ENCODE data around the gene TBRG4.

Gene TBRG4

GRCh38 chr7:45089341-45089891 lies 22.1 kb downstream of the TBRG4 start:
- DNase-seq (ENCODE audit: low read depth, low spot score), result no peak

GRCh38 chr7:45088821-45089340 lies 22.6 kb downstream of the TBRG4 start, which contains the start of gene NACAD:
Gene NACAD (minus strand): TSS chr7:45088969. CDS start chr7:45088894, 75 bp downstream.
- DNase-seq (ENCODE audit: low read depth, low spot score), result no peak

DNA sequence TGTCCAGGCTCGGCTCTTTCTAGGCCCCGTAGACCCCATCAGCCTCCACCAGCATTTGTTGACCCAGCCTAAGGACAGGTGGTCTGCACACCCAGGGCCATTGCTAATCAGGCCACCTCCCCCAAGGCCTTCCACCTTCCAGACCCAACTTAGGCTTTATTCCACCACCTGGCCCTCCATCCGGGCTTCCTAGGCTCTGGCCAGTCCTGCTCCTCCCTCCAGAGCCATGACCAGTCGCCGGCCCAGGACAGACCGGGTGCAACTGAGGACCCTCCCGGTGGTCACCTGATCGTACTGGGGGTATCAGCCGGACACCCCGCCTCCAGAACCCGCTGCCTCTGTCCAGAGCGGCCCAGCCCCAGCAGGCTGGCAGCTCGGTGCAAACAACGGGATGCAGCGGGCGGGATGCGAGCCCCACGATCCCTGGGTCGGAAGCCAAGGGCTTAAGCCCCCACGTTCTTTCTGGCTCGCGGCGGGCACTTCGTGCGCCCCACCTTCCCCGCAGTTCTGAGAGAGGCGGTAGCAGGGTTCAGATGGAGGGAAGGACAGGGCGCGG lies 23.3 kb downstream of the TBRG4 start:
- DNase-seq (ENCODE audit: low read depth, low spot score), result no peak

- no peak for DNase-seq (ENCODE audit: low read depth, low spot score)
These were observed 24.0 kb downstream of the TBRG4 start for GRCh38 chr7:45087301-45088145.

GRCh38 chr7:45086331-45087065 lies 25.0 kb downstream of the TBRG4 start:
- no peak for DNase-seq (ENCODE audit: low read depth, low spot score)

DNA sequence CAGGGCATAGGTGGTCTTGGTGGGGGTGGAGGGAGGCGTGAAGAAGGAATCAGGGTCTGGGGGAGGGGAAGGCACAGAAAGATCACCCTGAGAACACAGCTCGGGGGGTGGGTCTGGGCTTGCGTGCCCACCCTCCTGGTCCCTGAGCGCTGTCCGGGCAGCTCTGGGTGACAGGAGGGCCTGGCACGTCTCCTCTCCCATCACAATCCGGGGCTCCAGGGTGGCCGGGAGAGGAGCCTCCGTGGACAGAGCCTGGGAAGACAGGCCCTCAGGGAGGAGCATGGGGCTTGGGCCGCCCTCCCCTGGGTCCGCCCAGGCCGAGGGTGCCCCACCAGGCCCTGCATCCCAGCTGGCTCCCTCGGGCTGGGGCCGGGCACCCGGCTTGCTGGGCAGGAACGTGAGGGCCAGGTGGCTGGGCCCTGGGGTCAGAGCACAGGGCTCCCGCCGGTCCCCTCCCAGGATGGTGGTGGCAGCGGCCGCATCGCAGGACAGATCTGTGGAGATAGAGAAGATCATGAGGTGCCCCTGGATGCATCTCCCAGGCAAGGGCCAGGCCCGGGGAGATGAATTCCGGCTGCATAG lies 25.8 kb downstream of the TBRG4 start:
- no peak for DNase-seq (ENCODE audit: low read depth, low spot score)

DNA sequence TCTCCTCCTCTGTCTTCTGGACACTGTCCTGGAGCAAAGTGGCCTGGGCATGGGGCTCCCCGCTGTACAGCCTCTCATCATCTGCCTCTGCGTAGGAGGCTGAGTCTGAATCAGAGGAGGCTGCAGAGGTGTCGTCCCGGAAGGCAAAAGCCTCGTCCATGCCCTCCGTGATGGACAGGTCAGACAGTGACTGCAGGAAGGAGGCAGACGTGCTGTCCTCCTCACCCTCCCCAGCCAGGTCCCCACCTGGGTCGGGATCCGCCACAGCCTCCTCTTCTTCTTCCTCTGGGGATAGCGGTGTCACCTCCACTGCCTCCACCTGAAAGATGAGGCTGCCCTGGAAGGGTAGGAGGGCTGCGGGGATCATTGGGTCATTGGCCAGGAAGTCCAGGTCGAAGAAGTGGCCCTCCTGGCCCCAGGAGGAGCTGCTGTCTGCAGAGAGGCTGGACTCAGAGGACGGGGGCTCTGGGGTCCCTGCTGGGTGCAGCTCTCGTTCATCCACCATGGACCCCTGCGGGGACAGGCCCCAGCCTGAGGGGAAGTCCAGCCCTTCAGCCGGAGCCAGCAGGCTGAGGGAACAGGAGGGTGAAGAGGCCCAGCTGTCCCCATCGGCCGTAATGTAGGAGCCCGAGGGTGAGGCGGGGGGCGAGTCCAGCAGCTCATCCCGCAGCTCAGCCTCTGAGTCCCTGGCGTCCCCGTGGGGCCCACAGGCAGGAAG lies 26.4 kb downstream of the TBRG4 start:
- DNase-seq (ENCODE audit: low read depth, low spot score), result no peak

DNA sequence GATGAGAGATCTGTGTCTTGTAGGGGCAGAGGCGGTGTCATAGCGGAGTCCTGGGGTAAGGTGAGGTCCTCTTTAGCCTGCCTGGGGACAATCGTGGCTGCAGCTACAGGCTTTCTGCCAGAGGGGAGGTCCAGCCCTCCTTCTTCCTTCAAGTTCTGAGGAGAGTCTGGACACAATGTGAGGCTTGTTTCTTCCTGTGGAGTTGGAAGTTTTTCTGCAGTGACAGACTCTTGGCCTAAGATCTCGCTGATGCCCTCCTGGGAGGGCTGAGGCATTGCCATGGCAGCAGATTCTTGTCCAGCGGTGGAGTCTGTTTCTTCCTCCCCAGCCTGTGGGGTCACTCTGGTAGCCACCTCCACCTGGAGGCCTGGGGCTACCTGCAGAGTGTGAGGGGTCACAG lies 27.2 kb downstream of the TBRG4 start:
- no peak for DNase-seq (ENCODE audit: low read depth, low spot score)

- no peak for DNase-seq (ENCODE audit: low read depth, low spot score)
These were observed 28.6 kb downstream of the TBRG4 start for GRCh38 chr7:45082831-45083331.

DNA sequence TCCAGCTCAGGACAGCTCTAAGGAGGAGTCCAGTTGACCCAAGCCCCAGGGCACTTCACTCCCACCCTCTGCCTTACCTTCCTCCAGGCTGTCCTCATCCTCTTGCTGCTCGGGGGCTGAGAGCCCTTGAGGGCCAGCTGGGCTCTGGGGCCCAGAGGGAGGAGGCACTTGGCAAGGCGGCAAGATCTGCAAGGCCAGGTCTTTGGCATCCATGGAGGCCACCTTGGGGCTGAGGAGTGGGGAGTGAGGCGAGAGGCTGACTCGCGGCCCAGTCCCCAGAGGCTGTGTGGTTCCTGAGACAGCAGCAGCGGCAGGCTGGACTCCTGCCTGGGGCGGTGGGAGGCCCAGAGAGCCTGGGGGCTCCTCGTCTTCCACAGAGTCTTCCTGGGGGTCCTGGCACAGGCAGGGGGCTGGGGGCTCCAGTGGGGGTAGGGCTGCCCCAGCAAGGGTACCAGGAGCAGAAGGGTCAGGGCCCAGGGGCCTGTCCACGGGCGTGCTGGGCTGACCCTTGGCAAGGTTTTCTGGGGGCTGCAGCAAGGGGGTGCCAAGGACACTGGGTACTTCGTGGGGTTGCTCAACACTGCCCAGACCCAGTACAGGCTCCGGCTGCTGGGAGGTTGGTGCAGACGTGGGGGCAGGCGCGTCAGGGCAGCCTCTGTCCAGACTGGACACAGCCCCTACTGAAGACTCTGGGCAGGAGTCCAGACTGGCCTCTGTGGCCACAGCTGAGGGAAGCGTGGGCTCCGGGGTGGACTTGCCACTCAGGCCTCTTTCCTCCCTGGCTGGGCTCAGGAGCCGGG lies 29.3 kb downstream of the TBRG4 start:
- no peak for DNase-seq (ENCODE audit: low read depth, low spot score)

DNA sequence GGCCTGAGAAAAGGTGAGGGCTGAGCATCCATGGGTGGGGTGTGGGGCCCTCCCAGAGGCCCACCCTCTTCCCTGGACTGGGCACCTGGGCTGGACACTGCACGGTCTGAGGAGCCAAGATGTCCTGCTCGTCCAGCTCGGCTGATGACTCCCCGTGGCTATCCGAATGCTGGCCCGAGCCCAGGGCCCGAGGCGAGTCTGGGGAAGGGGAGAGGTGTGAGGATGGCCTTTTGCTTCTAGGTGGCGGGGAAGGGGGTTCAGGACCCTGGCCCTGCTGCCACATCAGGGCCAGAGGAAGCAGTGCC lies 29.9 kb downstream of the TBRG4 start:
- no peak for DNase-seq (ENCODE audit: low read depth, low spot score)

- no peak for DNase-seq (ENCODE audit: low read depth, low spot score)
These were observed 30.4 kb downstream of the TBRG4 start for GRCh38 chr7:45080958-45081669.

DNA sequence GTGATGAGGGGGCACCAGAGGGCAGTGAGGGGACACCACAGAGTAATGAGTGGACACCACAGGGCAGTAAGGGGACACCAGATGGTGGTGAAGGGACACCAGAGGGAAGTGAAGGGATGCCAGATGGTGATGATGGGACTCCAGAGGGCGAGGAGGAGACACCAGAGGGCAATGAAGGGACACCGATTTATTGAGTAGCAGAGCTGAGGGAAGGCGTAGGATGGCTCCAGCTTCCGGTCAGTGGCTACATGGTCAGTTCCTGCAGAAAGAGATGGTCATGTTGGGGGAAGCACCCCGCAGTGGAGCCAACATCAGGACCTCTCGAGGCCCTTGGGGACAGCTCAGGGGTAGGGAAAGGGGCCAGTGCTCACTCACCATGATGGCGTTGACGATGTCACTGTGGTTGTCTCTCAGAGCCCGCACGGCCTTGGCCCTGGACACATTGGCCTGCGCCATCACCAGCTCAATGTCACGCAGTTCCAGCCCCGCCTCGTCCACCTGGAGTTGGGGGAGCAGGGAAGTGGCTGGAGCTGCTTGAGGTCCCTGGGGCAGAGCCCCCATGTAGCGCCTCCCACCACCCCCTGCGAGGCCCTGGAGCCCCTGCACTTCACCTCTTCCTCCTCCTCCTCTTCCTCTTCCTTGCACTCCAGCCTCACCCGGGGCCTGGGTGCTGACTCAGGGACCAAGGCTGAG lies 31.1 kb downstream of the TBRG4 start:
- no peak for DNase-seq (ENCODE audit: low read depth, low spot score)

DNA sequence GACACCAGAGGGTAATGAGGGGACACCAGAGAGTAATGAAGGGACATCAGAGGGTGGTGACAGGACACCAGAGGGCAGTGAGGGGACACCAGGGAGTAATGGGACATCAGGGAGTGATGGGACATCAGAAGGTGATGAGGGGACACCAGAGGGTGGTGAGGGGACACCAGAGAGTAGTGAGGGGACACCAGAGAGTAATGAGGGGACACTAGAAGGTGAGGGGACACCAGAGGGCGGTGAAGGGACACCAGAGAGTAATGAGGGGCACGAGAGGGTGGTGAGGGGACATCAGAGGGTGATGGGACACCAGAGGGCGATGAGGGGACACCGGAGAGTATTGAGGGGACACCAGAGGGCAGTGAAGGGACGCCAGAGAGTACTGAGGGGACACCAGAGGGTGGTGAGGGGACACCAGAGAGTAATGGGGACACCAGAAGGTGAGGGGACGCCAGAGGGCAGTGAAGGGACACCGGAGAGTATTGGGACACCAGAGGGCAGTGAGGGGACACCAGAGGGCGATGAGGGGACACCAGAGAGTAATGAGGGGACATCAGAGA lies 33.3 kb downstream of the TBRG4 start:
- DNase-seq (ENCODE audit: low read depth, low spot score), result no peak

- DNase-seq (ENCODE audit: low read depth, low spot score), result no peak
These were observed 33.9 kb downstream of the TBRG4 start for GRCh38 chr7:45077579-45077978.

DNA sequence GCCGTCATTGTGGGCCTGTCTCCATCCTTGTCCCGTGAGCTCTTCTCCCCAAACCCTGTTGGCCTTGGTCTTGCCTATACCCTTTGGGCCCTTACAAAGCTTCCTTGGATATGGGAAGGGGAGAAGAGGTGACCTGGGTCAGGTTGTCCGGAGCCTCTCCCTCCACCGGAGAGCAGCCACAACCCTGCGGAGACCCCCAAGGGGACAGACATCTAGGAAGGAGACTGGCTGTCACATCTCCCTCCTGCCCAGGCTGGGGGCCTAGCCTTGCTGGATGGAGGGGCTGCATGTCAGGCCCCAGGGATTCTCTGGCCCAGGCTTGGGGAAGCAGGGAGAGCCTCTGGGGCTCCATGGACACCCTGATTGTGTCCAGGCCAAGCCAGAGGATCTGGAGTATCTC lies 34.6 kb downstream of the TBRG4 start:
- DNase-seq (ENCODE audit: low read depth, low spot score), result no peak

DNA sequence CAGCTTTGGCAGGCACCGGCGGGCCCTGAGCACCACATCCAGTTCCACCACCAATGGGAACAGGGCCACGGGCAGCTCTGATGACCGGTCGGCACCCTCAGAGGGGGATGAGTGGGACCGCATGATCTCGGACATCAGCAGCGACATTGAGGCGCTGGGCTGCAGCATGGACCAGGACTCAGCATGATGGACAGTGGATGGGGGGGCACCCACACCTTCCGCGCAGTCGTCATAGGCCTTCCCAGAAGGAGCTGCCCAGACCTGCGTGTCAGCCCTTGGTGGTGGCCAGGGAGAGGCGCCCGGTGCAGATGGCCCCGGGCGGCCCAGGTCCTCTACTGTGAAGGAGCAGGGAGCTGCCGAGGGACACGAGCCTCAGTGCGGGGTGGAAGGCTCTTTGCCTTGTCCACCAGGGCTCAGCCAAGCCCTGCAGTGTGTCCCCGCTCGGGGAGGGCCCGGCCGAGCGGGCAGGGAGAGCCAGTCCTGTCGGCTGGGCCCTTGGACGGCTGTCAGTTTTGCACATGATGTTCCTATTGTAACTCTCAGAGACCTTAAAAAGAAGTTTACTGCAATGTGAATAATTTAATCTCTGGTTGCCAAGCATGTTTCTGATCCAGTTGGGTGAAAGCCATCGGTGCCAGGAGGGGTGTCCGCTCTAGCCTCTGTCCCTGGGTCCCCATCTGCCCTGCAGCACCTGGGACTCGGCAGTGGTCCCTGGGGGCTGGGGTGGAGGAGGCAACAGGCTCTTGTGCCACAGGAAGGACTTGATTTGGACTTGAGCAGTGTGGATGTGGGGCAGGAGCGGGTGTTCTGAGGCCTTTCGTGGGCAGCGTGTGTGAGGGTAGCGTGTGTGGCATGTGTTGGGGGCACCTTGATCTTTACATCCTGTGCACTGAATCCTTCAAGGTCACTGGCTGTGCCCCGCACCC lies 35.4 kb downstream of the TBRG4 start:
- DNase-seq (ENCODE audit: low read depth, low spot score), result no peak

DNA sequence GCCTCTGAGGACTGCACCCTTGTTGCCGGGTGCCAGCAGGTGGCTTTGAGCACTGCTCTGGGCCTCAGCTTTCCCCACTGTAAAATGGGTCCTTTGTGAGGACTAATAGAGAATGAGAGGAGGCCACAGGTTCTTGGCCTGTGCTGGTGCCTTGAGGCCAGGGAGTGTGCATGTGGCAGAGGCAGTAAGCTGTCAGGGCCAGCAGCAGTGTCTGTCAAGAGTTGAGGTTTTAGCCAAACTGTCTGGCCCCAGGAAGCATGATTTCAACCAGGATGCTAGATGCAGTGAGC lies 36.2 kb downstream of the TBRG4 start:
- DNase-seq (ENCODE audit: low read depth, low spot score), result no peak

Data from smooth muscle cell of the brain vasculature (primary cell).